GM19099 (cell line): Measurements from ENCODE around the gene MYO7B.

Experiments
- POLR2A ChIP-seq: IDR thresholded peaks from 3 replicates; pipeline ENCODE4 v1.6.1; 2011; ENCODE audit warnings: low read depth; ENCODE audit not compliant: insufficient read length; ENCODE audit errors: extremely low read depth

The MYO7B gene

GRCh38 chr2:127644066-127645025 lies 108.9 kb downstream of the MYO7B start:
- TF ChIP-seq POLR2A, result no peak

GRCh38 chr2:127645026-127645394 lies 109.5 kb downstream of the MYO7B start:
- no peak for TF ChIP-seq POLR2A

- no peak for TF ChIP-seq POLR2A
Observed at GRCh38 chr2:127645395-127646291, 110.2 kb downstream of the MYO7B start, which contains the start of gene GPR17. Gene GPR17 (plus strand): TSS chr2:127646153. CDS start chr2:127650736, 4,583 bp downstream.

GRCh38 chr2:127646487-127647241 lies 111.2 kb downstream of the MYO7B start:
- no peak for TF ChIP-seq POLR2A

- TF ChIP-seq POLR2A, result no peak
Observed at GRCh38 chr2:127647242-127648190, 112.0 kb downstream of the MYO7B start.

- no peak for TF ChIP-seq POLR2A
Observed at GRCh38 chr2:127648321-127648720, 112.8 kb downstream of the MYO7B start.

GRCh38 chr2:127649100-127649611 lies 113.7 kb downstream of the MYO7B start:
- TF ChIP-seq POLR2A, result no peak

- TF ChIP-seq POLR2A, result no peak
Observed at GRCh38 chr2:127649684-127650040, 114.2 kb downstream of the MYO7B start.

GRCh38 chr2:127650041-127650784 lies 114.7 kb downstream of the MYO7B start:
- no peak for TF ChIP-seq POLR2A

- TF ChIP-seq POLR2A, result no peak
Observed at GRCh38 chr2:127650785-127651380, 115.4 kb downstream of the MYO7B start.

GRCh38 chr2:127651381-127651809 lies 115.9 kb downstream of the MYO7B start:
- no peak for TF ChIP-seq POLR2A

GRCh38 chr2:127651971-127652550 lies 116.6 kb downstream of the MYO7B start:
- no peak for TF ChIP-seq POLR2A
